ENCODE results near the gene ANKRD27.

- TF ChIP-seq CTCF (IDR thresholded peaks at IDR 0.05) (no peak), POLR2A (IDR thresholded peaks at IDR 0.05) (no peak)
These were observed 27.0 kb upstream of the ANKRD27 start for GRCh38 chr19:32702010-32702409.
